ENCODE data around the gene CENPN.

CENPN gene

DNA sequence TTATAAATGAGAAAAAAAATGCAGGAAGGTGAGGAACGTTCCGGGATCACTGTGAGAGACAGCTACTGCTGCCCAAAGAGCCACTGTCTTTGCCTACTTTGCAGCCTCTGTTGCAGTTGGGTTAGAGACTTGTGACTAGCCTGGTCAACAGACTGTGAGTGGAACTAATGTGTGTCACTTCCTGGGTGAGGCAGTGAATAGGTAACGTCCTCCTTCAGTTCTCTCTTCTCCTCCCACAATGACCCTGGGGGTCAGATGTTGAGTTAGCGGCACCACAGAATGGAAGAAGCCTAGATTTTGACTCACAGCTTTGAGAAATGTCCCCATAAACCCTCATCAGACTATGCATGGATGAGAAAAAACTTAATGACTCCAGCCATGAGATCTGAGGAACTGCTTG, 64.8 kb downstream of the CENPN start:
- Histone ChIP-seq H3K36me3 (ENCODE audit: control insufficient read depth in 5 of 5, insufficient read depth in 5 of 5, low read length in 5 of 5) (no peaks in the 10 kb centered on the region), H3K4me1 (ENCODE audit: control insufficient read depth in 5 of 5, insufficient read depth in 5 of 5, low read length in 5 of 5) (peaks cover 0 to 6% (median 5%) of the 10 kb centered on the region in 5 donors), H3K27ac (ENCODE audit: low read depth, low read length) (no peak overlapping the region), H3K9me3 (ENCODE audit: control insufficient read depth in 5 of 5, low read length in 5 of 5) (no peaks in the 10 kb centered on the region), H3K9ac (ENCODE audit: low read length in 5 of 5) (no peak overlapping the region), H3K4me3 (ENCODE audit: low read depth in 1 of 5, low read length in 5 of 5) (no peak overlapping the region), H3K27me3 (ENCODE audit: control insufficient read depth in 5 of 5, insufficient read depth in 4 of 5, low read length in 5 of 5) (no peaks in the 10 kb centered on the region)

DNA sequence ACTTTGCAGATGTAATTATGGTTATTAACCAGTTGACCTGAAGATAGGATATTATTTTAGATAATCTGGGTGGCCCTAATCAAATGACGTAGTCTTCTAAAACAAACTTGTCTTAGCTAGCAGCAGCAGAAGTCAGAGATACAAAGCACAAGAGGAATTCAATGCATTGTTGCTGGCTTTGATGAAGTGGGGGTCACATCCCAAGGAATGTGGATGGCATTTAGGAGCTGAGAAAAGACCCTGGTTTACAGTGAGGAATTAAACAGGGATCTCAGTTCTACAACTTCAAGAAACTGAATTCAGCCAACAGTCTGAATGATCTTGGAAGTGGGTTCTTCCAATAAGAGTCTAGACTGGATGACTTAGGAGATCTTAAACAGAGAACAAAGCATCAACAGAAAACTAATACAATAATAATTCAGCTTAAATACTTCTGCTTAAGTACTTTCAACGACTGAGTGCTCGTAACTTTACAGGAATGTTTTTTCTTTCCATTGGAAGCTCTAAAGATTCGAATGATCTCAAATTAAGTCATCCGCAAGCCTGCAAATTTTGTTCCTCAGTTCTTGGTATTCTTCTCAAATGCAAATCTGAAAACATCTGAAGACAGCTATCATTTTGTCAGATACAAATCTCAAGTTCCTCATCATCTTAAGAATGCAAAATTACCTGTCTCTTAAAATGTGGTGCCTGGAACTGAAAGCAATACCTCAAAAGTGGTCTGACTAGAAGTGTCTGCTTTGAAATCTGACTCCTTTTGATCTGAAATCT, 66.7 kb downstream of the CENPN start:
- H3K36me3 ChIP-seq (ENCODE audit: control insufficient read depth in 5 of 5, insufficient read depth in 5 of 5, low read length in 5 of 5): no peaks in the 10 kb centered on the region
- no peak overlapping the region for H3K4me3 ChIP-seq (ENCODE audit: low read depth in 1 of 5, low read length in 5 of 5)
- H3K27me3 ChIP-seq (ENCODE audit: control insufficient read depth in 5 of 5, insufficient read depth in 4 of 5, low read length in 5 of 5): no peaks in the 10 kb centered on the region

DNA sequence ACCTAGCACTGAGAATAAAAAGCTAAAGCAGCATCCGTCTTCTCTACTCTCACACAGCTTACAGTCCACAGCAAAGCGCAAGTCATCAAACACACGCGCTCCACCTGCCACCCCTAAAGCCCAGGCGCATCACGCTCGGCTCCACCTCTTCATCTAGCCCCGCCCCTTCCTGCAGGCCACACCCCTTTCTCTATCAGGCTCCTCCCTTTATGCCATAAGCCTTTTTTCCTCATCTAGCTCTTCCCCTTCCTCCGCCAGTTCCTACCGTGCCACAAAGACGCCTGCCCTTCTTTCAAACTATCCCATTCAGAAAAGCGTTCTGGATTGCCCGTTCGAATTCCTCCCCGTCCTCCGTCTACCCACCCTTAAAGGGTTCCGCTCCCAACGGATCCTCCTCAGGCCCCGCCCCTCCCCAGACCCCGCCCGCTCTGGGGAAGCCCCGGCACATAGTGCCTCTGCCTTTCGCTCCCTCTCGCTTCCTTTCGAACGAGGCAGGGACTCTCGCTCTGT, 69.6 kb downstream of the CENPN start:
- H3K4me1 ChIP-seq (ENCODE audit: control insufficient read depth in 5 of 5, insufficient read depth in 5 of 5, low read length in 5 of 5): peaks cover 1 to 12% (median 10%) of the 10 kb centered on the region in 5 donors
- H3K4me3 ChIP-seq (ENCODE audit: low read depth in 1 of 5, low read length in 5 of 5): peak overlapping the region; percentile 82 to 93 (median 91)
- H3K36me3 ChIP-seq (ENCODE audit: control insufficient read depth in 5 of 5, insufficient read depth in 5 of 5, low read length in 5 of 5): peaks cover 0 to 5% (median 0%) of the 10 kb centered on the region in 5 donors
- H3K9ac ChIP-seq (ENCODE audit: low read length in 5 of 5): peak overlapping the region; percentile 48 to 97 (median 91)
- H3K27ac ChIP-seq (ENCODE audit: low read depth, low read length): peak overlapping the region; percentile 89
- H3K9me3 ChIP-seq (ENCODE audit: control insufficient read depth in 5 of 5, low read length in 5 of 5): no peaks in the 10 kb centered on the region
- no peaks in the 10 kb centered on the region for H3K27me3 ChIP-seq (ENCODE audit: control insufficient read depth in 5 of 5, insufficient read depth in 4 of 5, low read length in 5 of 5)

More for the DNA sequence above, 66.7 kb downstream of the CENPN start:
- Histone ChIP-seq H3K9ac (ENCODE audit: low read length in 5 of 5) (no peak overlapping the region), H3K27ac (ENCODE audit: low read depth, low read length) (no peak overlapping the region), H3K4me1 (ENCODE audit: control insufficient read depth in 5 of 5, insufficient read depth in 5 of 5, low read length in 5 of 5) (peaks cover 1 to 12% (median 10%) of the 10 kb centered on the region in 5 donors), H3K9me3 (ENCODE audit: control insufficient read depth in 5 of 5, low read length in 5 of 5) (no peaks in the 10 kb centered on the region)

DNA sequence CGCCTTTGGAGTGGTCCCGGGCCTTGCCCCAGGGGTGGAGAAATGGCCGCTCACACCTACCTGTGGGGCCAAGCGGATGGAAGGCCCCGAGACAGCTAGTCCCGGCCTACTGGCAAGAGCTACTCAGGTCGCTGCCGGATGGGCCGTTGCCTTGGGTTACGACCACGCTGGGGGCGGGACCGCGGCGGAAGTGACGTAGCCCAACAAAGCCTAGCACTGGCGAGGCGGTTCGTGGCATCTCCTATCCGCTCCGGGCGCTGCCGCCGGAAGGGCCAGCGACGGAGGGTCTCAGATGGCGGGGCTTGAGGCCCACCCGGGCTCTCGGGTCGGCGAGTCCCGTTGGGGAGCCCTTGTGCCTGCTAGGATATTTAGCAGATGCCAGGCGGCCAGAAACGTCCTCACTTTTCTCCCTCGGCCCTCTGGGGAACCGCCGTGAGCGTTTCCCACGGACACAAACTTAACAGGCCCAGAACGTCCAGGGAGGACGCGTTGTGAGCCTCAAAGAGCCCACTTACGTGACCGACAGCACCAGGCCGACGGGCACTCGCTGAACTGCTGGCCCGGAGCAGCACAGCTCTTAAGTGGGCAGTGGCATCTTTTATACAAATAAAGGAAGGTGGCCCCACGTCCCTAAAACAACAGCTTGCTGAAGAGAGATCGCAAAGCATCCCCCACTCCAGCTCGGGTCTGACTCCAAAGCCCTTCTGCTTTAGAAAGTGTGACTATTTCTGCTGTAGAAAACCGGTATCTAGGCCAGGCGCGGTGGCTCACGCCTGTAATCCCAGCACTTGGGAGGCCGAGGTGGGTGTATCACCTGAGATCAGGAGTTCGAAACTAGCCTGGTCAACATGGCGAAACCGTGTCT, 70.3 kb downstream of the CENPN start, which contains the start of gene C16orf46:
Gene C16orf46 (minus strand): TSS at position 163 of the 865 bp plus-strand sequence. CDS start 13,283 bp downstream, outside the sequence.
- Histone ChIP-seq H3K27me3 (ENCODE audit: control insufficient read depth in 5 of 5, insufficient read depth in 4 of 5, low read length in 5 of 5) (no peaks in the 10 kb centered on the region), H3K9ac (ENCODE audit: low read length in 5 of 5) (peak within 1 kb of the TSS; percentile 63 to 97 (median 91)), H3K4me3 (ENCODE audit: low read depth in 1 of 5, low read length in 5 of 5) (peak within 1 kb of the TSS; percentile 82 to 93 (median 91)), H3K9me3 (ENCODE audit: control insufficient read depth in 5 of 5, low read length in 5 of 5) (no peaks in the 10 kb centered on the region), H3K4me1 (ENCODE audit: control insufficient read depth in 5 of 5, insufficient read depth in 5 of 5, low read length in 5 of 5) (peaks cover 1 to 12% (median 10%) of the 10 kb centered on the region in 5 donors), H3K36me3 (ENCODE audit: control insufficient read depth in 5 of 5, insufficient read depth in 5 of 5, low read length in 5 of 5) (peaks cover 0 to 8% (median 0%) of the 10 kb centered on the region in 5 donors), H3K27ac (ENCODE audit: low read depth, low read length) (peak within 1 kb of the TSS; percentile 89)

DNA sequence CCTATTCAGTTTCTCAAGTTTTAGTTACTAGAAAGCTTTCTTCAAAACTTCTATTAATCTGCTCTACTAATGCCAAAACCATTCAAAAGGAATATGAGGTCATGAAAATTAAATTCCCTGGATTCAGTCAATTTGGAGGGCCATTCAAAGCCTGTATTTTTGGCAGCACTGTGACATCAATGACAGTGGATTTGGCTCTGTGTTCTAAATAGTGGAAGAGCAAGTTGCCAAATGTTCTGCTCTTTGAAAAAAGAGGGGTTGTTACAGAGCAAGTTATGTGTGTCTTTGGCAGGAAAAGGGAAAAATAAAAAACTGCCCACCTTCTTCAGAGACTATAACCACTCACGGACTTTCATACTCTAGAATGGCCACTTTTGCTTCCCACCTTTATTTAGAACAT, 73.2 kb downstream of the CENPN start:
- Histone ChIP-seq H3K9me3 (ENCODE audit: control insufficient read depth in 5 of 5, low read length in 5 of 5) (no peaks in the 10 kb centered on the region), H3K36me3 (ENCODE audit: control insufficient read depth in 5 of 5, insufficient read depth in 5 of 5, low read length in 5 of 5) (peaks cover 0 to 19% (median 8%) of the 10 kb centered on the region in 5 donors), H3K4me3 (ENCODE audit: low read depth in 1 of 5, low read length in 5 of 5) (no peak overlapping the region), H3K27ac (ENCODE audit: low read depth, low read length) (no peak overlapping the region), H3K27me3 (ENCODE audit: control insufficient read depth in 5 of 5, insufficient read depth in 4 of 5, low read length in 5 of 5) (no peaks in the 10 kb centered on the region), H3K4me1 (ENCODE audit: control insufficient read depth in 5 of 5, insufficient read depth in 5 of 5, low read length in 5 of 5) (peaks cover 1 to 12% (median 10%) of the 10 kb centered on the region in 5 donors), H3K9ac (ENCODE audit: low read length in 5 of 5) (no peak overlapping the region)

DNA sequence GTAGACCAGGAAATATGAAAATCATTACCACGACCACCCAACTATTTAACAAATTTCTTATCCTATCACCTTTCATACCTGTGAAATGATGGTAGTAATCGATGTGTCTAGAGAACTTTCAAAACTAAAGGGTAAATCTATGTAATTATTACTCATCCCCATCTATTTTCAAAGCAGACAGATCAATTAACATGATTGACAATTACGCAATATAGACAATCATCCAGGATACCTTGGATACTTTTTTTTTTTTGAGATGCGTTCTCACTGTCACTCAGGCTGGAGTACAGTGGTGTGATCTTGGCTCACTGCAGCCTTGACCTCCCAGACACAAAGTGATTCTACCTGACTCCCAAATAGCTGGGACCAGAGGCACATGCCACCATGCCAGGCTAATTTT, 74.0 kb downstream of the CENPN start:
- Histone ChIP-seq H3K27me3 (ENCODE audit: control insufficient read depth in 5 of 5, insufficient read depth in 4 of 5, low read length in 5 of 5) (no peaks in the 10 kb centered on the region), H3K4me1 (ENCODE audit: control insufficient read depth in 5 of 5, insufficient read depth in 5 of 5, low read length in 5 of 5) (peaks cover 1 to 12% (median 10%) of the 10 kb centered on the region in 5 donors), H3K9me3 (ENCODE audit: control insufficient read depth in 5 of 5, low read length in 5 of 5) (no peaks in the 10 kb centered on the region), H3K27ac (ENCODE audit: low read depth, low read length) (no peak overlapping the region), H3K9ac (ENCODE audit: low read length in 5 of 5) (no peak overlapping the region), H3K4me3 (ENCODE audit: low read depth in 1 of 5, low read length in 5 of 5) (no peak overlapping the region), H3K36me3 (ENCODE audit: control insufficient read depth in 5 of 5, insufficient read depth in 5 of 5, low read length in 5 of 5) (peaks cover 0 to 19% (median 8%) of the 10 kb centered on the region in 5 donors)
